ENCODE data around the gene ZNF816. TPM values are rescaled to one million over a fixed set of nuclear protein-coding genes. Genes with fewer than 3 reads are reported as not detected.

Gene ZNF816
- total RNA-seq, 1 experiment from 2014 or later, result 15.3 TPM

- TF ChIP-seq HMGA2 (CRISPR knock-in tag; IDR thresholded peaks at IDR 0.05) (no peak), NFYB (CRISPR knock-in tag; conservative IDR thresholded peaks at IDR 0.05; ENCODE audit: low read depth) (no peak), ERG (CRISPR knock-in tag; IDR thresholded peaks at IDR 0.05) (no peak), NR3C1 (CRISPR knock-in tag; conservative IDR thresholded peaks at IDR 0.05; ENCODE audit: low read depth) (no peak), ZNF121 (CRISPR knock-in tag; IDR thresholded peaks at IDR 0.05) (no peak), FOXP1 (CRISPR knock-in tag; IDR thresholded peaks at IDR 0.05; ENCODE audit: borderline replicate concordance) (no peak), ZNF512 (CRISPR knock-in tag; IDR thresholded peaks at IDR 0.05; ENCODE audit: borderline replicate concordance) (no peak)
Measured at GRCh38 chr19:52936954-52937325, 25.7 kb downstream of the ZNF816 start (continued).

GRCh38 chr19:52936151-52936953 is 26.3 kb downstream of the ZNF816 start:
- no peaks in the 10 kb centered on the region for H3K27me3 Mint-ChIP-seq (ENCODE audit: low read depth)
- H3K27ac Mint-ChIP-seq, result no peak overlapping the region; the same call in 1 of the 2 replicates
- no peak for ATAC-seq
- no peak for DNase-seq (ENCODE audit: low spot score)
- H3K4me3 Mint-ChIP-seq, result no peak overlapping the region
- ChIA-PET POLR2A (interaction anchor here (0.5 kb wide), 1 partner anchor 47 kb away, joined by 3 read pairs; no protein-coding TSS in a partner anchor), CTCF (no interaction called here)
- H3K4me1 Mint-ChIP-seq, result peaks cover 18% of the 10 kb centered on the region
- H3K9me3 Mint-ChIP-seq, result no peaks in the 10 kb centered on the region
- H3K36me3 Mint-ChIP-seq, result peaks cover 18% of the 10 kb centered on the region; the same call in 1 of the 2 replicates
- TF ChIP-seq AFF4 (CRISPR knock-in tag; IDR thresholded peaks at IDR 0.05; ENCODE audit: borderline replicate concordance), result no peak
- TF ChIP-seq ZNF396 (CRISPR knock-in tag; IDR thresholded peaks at IDR 0.05; ENCODE audit: borderline replicate concordance), result no peak
- TF ChIP-seq E2F1 (CRISPR knock-in tag; IDR thresholded peaks at IDR 0.05), result no peak
- TF ChIP-seq ZNF263 (CRISPR knock-in tag; IDR thresholded peaks at IDR 0.05; ENCODE audit: low read depth), result no peak
- TF ChIP-seq ZSCAN18 (CRISPR knock-in tag; IDR thresholded peaks at IDR 0.05), result no peak
- TF ChIP-seq ZNF671 (CRISPR knock-in tag; IDR thresholded peaks at IDR 0.05), result no peak
- no peak for TF ChIP-seq SOX15 (CRISPR knock-in tag; IDR thresholded peaks at IDR 0.05)
- no peak for TF ChIP-seq IRF2 (CRISPR knock-in tag; IDR thresholded peaks at IDR 0.05; ENCODE audit: borderline replicate concordance, low read depth)
- no peak for TF ChIP-seq ZNF317 (CRISPR knock-in tag; IDR thresholded peaks at IDR 0.05; ENCODE audit: borderline replicate concordance, low read depth)
- TF ChIP-seq KAT7 (CRISPR knock-in tag; IDR thresholded peaks at IDR 0.05; ENCODE audit: borderline replicate concordance), result no peak
- no peak for TF ChIP-seq CREB1 (CRISPR knock-in tag; IDR thresholded peaks at IDR 0.05)
- TF ChIP-seq PRDM15 (CRISPR knock-in tag; IDR thresholded peaks at IDR 0.05), result no peak
- TF ChIP-seq PREB (CRISPR knock-in tag; IDR thresholded peaks at IDR 0.05; ENCODE audit: borderline replicate concordance), result no peak
- no peak for TF ChIP-seq CBFB (CRISPR knock-in tag; IDR thresholded peaks at IDR 0.05; ENCODE audit: low read depth)

Data from WTC11 (cell line).